Kidney epithelial cell (primary cell): ENCODE results near the gene NKAIN1. TPM values are rescaled to one million over a fixed set of nuclear protein-coding genes. Genes with fewer than 3 reads are reported as not detected.

Experiments
- DNase-seq: peaks from one replicate; pipeline ENCODE4 v3.0.0-alpha.2; 2010; ENCODE audit warnings: low read depth
- H3K27me3 ChIP-seq: 2 replicates; pipeline ENCODE4 v1.6.0; 2011; ENCODE audit warnings: low read length; ENCODE audit not compliant: control insufficient read depth, insufficient read depth
- H3K36me3 ChIP-seq: 2 replicates; pipeline ENCODE4 v1.5.1; 2011; ENCODE audit warnings: low read length; ENCODE audit not compliant: control insufficient read depth, insufficient read depth
- H3K4me3 ChIP-seq: 2 replicates; pipeline ENCODE4 v1.5.1; 2011; ENCODE audit warnings: low read depth, mild to moderate bottlenecking, control low read depth, low read length
- total RNA-seq: library from RNA; depleted of rRNA; stranded (reverse); fragments of >200 nt; gene quantifications from 2 replicates; pipeline ENCODE4 v1.2.3, GENCODE V29; 2015
- TF ChIP-seq, protein P1 (sequence below): IDR thresholded peaks from 2 replicates; pipeline ENCODE4 v1.5.1; 2011; ENCODE audit warnings: mild to moderate bottlenecking, moderate library complexity, low read length, control low read depth, inconsistent platforms; ENCODE audit not compliant: insufficient read depth, poor library complexity, severe bottlenecking

NKAIN1 gene
- total RNA-seq, 1 donor from 2014 or later: 2.7 TPM

DNA sequence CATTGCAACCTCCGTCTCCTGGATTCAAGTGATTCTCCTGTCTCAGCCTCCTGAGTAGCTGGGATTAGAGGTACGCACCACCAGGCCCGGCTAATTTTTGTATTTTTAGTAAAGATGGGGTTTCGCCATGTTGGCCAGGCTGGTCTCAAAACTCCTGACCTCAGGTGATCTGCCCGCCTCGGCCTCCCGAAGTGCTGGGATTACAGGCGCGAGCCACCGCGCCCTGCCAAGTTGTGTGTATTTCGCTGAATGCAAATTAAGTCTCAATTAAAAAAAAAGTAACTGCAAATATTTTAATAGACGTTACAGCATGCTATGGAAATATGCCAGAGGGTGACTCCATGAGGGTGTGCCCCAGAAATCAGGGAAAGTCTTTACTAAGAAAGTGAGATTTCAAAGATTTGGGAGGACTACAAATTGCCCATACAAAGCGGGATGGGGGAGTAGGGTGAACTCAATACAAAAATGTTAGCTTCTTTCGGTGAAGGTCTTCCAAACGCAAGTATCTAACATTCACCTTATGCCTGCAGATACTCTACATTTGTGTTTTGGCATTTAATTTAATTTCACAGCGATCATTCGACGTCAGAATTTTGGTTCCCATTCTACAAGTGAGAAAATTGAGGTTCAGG lies 85.6 kb downstream of the NKAIN1 start:
- no peaks in the 10 kb centered on the region for H3K27me3 ChIP-seq
- no peaks in the 10 kb centered on the region for H3K36me3 ChIP-seq
- peak overlapping the region; percentile 38 for H3K4me3 ChIP-seq
- TF ChIP-seq, protein P1, sequence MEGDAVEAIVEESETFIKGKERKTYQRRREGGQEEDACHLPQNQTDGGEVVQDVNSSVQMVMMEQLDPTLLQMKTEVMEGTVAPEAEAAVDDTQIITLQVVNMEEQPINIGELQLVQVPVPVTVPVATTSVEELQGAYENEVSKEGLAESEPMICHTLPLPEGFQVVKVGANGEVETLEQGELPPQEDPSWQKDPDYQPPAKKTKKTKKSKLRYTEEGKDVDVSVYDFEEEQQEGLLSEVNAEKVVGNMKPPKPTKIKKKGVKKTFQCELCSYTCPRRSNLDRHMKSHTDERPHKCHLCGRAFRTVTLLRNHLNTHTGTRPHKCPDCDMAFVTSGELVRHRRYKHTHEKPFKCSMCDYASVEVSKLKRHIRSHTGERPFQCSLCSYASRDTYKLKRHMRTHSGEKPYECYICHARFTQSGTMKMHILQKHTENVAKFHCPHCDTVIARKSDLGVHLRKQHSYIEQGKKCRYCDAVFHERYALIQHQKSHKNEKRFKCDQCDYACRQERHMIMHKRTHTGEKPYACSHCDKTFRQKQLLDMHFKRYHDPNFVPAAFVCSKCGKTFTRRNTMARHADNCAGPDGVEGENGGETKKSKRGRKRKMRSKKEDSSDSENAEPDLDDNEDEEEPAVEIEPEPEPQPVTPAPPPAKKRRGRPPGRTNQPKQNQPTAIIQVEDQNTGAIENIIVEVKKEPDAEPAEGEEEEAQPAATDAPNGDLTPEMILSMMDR: no peak
- DNase-seq: no peak

DNA sequence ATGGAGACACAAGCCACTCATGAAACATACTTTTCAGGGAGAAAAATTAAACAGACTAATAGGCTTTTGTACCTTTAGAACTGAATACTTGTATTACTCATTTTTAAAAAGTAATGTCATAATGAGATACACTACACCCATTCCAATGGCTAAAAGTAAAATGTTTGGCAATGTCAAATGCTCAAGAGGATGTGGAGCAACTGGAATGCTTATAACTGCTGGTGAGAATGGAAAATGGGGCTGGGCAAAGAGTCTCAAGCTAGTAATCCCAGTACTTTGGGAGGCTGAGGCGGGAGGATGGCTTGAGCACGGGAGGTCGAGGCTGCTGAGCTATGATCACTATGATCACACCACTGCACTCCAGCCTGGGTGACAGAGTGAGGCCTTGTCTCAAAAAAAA lies 86.3 kb downstream of the NKAIN1 start:
- H3K4me3 ChIP-seq: no peak overlapping the region
- TF ChIP-seq, protein P1: no peak
- no peaks in the 10 kb centered on the region for H3K36me3 ChIP-seq
- H3K27me3 ChIP-seq: no peaks in the 10 kb centered on the region
- no peak for DNase-seq

DNA sequence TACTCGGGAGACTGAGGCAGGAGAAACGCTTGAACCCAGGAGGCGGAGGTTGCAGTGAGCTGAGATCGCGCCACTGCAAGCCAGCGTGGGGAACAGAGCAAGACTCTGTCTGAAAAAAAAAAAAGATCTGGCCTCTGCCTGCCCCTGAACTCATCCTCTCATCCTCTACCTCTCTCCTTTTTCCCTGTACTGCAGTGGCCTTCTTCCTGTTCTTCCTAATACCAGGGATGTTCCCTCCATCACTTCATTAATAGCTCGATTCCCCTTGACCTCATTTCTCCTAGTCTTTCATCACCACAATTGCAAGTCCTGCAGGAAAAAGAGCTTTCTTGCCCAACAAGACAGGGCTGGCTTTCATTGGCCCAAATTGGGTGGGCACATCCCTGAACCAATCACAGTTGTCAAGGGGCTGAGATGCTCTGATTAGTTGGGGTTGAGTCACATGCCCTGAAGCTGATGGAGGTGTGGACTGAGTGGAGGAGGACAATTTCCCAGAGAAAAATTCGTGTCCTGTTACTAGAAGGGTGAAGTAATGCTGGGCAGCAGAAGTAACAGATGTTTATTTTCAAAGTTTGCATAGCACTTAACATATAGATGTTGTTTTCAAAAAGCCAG lies 87.4 kb downstream of the NKAIN1 start:
- H3K27me3 ChIP-seq: no peaks in the 10 kb centered on the region
- TF ChIP-seq, protein P1: no peak
- H3K4me3 ChIP-seq: no peak overlapping the region
- DNase-seq: no peak
- no peaks in the 10 kb centered on the region for H3K36me3 ChIP-seq

DNA sequence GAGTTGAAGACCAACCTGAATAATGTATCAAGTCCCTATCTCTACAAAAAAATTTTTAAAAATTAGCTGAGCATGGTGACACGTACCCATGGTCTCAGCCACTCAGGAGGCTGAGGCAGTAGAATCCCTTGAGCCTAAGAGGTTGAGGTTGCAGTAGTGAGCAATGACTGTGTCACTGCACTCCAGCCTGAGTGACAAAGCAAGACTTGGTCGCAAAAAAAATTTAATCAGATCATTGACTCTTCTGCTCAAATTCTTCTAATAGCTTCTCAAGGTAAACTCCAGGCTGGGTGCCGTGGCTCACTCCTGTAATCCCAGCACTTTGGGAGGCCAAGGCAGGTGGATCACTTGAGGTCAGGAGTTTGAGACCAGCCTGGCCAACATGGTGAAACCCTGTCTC lies 88.3 kb downstream of the NKAIN1 start:
- TF ChIP-seq, protein P1: no peak
- no peak overlapping the region for H3K4me3 ChIP-seq
- no peaks in the 10 kb centered on the region for H3K36me3 ChIP-seq
- no peak for DNase-seq
- H3K27me3 ChIP-seq: no peaks in the 10 kb centered on the region

DNA sequence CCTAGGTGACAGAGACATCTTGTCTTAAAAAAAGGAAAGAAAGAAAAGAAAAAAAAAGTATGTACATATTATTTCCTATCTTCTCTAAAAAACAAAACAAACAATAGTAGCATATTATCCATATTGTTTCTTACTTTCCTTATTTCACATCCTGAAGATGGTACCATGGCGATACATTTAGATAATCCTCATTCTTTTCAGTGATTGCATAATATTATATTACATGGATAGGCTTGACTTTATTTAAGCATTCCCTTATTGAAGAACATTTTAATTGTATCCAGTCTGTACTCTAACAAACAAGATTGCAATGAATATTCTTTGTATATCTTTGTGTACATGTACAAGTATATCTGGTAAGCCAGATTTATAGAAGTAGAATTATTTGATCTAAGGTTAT lies 91.3 kb downstream of the NKAIN1 start:
- TF ChIP-seq, protein P1: no peak
- no peak for DNase-seq

DNA sequence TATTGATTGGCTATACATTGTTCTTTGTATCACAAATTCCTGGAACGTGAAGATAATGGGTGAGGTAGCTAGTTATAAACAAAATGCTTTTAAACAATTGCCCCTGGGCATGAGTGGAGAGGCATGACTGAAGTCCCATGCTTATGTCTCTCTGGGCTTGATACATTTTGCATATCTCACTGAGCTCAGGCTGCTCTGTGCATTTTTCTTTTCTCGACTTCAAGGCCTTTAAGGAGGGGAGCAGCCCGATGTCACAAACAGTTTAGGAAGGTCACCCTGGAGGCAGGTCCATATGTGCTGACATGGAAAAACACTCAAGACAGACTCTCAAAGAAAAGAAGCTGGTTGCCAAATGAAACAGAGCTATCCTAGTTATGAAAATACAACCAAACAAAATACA lies 94.0 kb downstream of the NKAIN1 start:
- H3K36me3 ChIP-seq: no peaks in the 10 kb centered on the region
- no peak overlapping the region for H3K4me3 ChIP-seq
- DNase-seq: no peak
- TF ChIP-seq, protein P1: no peak
- no peaks in the 10 kb centered on the region for H3K27me3 ChIP-seq

More for the DNA sequence above, 91.3 kb downstream of the NKAIN1 start:
- no peaks in the 10 kb centered on the region for H3K27me3 ChIP-seq
- no peaks in the 10 kb centered on the region for H3K36me3 ChIP-seq
- no peak overlapping the region for H3K4me3 ChIP-seq
